GM19238 (cell line): ENCODE data around the gene MLLT10.

ENCODE experiments used
- DNase-seq: peaks from one replicate; pipeline ENCODE4 v3.0.0; 2011; ENCODE audit warnings: low spot score; ENCODE audit not compliant: insufficient read length

Gene MLLT10

DNA sequence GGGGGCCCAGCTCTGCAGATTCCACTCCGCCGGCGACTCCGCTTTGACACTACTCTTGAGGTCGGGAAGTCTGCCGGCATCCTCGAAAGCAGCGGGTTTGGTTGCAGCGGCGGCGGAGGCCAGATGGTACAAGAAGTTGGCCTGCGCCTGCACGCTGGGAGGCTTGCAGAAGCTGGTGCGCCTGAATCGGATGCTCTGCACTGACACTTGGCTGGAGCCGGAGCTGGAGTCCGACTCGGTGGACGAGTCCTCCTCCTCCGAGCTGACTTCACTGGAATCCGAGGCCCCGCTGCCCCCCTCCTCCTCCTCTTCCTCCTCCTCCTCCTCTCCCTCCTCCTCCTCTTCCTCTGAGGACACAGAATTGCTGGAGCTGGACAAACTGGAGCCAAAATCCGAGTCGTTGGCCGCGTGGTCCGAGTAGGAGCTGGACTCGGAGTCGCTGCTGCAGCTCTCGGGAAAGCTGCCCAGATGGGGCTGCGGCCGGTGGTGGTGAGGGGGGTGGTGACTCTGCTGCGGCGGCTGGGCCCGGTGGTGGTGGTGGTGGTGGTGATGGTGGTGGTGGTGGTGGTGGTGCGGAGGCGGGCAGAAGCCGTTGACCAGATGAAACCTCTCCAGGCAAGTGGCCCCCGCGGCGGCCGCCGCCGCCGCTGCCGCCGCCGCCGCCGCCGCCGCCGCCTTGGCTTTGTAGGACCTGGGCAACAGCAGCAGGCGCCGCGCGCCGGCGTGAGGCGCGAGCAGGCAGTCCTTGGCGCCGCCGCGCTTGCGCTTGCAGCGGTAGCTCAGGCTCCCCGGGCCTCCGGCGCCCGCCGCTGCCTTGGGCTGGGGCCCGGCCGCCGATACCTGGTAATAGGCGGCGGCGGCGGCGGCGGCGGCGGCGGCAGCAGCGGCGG lies 17.5 kb upstream of the MLLT10 start:
- DNase-seq: no peak

DNA sequence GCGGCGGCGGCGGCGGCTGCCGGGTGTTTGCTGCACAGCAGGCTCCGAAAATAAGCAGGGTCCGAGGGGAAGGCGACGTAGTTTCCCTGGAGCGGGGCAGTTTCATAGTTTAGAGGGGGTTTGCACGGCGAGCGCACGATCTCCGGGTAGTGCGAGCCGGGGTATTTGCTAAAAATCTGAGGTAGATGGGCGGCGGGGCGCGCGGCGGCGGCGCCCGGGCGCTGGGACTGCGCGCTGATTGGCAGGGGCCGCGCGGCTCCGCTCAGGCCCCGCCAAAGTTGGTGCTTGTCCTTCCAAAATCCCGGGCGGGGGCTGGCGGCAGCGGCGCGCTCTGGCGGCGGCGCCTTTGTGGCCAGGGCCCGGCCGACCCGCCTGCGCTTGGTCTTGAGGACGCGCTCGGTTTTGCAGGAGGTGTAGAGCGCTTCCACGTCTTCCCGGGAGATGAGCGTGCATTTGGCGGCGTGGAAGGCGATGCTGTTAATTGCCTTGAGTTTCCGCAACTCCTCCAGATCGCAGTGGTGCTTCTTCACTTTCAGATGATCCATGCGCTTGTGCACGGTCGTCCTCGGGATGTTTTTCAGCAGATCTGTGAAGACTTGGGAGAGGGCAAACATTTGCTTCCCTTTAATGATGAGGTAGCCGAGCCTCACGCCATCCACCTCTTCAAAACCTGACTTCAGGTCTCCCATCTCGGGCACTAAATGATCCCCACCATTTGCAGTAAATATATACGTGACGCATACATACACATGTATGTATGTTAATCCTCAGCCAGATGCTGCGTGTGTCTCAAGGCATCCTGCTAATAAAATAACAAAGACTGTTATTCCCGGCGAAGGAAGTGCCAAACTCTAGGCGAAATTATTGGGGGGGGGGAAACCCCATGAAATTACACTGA lies 16.6 kb upstream of the MLLT10 start:
- DNase-seq: no peak

DNA sequence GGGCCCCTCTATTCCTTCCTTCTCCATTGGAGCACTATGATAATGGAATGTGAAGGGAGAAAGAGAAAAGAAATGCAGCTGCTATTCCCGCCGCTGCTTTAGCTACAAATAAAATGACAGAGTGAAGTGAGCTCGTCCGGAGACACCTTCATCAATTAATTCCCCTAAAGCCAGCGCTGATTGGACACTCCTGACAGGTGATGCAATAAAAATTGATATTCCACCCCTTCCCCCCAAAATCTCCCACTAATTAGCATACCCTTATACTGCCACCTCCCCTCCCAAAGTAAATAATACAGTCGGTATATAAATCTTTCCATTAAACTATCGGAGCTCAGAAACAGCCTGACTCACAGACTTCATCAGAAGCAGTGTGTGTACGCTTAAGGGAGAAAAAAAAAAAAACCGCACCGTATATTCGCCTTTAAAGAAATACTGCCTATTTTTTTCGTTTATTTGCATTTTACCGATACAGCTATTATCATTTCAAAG lies 15.8 kb upstream of the MLLT10 start:
- no peak for DNase-seq

DNA sequence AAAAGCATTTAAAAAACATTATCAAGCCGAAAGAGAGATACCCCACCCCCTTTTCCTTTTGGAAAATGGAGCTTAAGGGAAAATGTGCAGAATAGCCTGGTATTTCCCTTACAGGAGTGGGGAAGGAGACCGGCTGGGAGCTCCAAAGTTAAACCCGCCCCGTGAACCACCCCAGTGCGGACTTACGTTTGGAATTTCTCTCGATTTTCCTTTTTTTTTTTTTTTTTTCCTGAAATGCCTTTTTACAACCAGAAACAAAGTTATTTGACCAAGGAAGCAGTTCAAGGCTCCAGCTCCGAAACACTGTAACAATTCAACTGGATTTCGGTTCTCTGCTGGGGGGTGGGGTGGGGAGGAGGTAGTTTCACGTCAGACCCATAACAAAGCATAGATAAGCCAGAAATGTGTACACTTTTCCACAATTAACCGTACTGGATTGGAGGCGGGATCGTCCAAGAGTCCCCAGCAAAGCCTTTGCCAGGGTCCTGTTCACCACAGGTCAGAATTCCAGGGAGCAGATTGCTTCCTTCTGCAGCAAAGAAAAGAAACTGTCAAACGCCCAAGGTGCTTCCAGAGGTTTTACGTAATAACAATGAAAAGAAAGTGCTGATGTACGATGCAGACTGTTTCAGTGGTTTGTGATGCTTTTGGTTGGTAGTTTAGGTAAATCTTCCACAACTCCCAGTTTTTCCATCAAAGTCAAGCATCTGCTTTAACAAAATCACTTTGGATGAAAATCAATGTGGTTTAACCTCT lies 15.2 kb upstream of the MLLT10 start:
- DNase-seq: no peak

DNA sequence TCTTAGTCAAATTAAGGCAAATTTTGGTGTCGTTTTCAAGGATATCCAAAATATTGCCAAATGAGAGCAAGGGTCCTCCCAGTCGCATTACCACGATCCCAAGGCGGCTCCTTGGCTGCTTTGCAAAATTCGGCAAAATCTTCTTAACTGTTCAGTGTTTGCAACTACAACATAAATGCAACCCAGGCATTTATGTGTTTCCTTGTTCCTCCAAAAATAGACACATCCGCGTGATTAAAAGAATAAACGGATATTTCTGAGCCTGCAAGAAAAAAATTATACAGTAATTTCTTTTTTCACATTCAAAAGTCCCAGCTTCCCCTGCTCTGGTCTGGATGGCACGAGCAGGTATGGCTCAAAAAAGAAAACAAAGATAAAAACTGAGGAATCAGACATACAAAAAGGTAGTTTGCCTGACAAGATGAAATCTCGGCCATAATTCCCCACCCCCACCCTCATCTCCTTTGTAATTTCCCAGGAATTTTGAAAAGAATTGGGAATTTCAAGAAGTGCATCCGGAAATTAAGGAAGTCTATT lies 14.6 kb upstream of the MLLT10 start:
- DNase-seq: no peak

DNA sequence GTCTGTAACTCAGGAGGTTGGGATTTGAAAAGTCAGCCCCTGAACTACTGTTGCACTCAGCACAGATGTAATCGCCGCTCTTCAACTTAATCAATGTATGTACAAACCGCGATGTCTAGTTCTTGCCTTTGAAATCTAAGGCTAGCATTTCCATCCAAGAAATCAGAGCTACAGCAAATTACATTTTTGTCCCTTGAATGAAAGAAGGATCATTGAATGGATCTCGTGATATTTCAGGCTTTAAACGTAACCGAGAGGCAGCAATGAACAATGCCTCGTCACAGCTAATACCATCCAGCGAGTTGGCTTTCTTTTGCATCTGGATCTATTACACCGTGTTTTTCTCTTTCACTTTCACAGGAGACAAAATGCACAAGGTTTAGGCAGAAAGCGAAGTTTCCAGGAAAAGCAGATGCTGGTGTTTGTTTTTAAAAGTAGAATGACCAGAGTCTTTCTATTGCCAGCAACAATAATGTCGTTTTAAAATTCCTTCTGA lies 14.0 kb upstream of the MLLT10 start:
- no peak for DNase-seq

DNA sequence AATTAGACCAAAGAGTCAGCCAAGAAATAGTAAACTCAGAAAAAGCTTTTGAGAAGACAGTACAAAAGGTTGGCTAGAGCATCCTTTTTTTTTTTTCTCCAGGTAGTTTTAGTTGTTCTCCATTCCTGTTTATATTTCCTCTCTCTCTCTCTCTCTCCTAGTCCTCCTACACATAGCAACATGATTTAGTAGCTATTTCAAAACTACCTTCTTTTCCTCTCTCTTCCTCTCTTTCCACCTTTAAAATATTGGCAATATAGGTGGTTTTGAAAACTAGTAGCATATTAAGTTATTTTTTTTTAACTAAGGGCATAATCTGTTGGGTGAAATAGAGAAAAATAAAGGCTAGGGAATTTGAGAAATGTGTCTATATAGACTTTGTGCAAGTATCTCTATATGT lies 13.5 kb upstream of the MLLT10 start:
- no peak for DNase-seq

DNA sequence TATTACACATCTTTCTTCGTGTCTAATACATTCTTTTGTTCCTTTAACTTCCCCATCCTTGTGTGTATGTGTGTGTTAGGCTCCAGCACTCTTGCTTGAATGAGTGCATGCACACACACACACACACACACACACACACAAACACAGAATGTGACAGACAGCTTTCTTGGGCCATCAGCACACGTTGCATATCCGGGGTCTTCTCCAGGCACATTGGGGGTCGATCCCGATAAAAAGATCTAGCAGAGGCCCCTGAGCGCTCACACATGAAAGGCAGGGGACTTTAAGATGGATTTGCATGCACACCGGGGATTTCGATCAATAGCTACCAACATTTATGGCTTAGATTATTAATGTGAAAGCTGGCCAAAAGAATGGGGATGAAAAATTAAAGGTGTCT lies 13.1 kb upstream of the MLLT10 start:
- no peak for DNase-seq

DNA sequence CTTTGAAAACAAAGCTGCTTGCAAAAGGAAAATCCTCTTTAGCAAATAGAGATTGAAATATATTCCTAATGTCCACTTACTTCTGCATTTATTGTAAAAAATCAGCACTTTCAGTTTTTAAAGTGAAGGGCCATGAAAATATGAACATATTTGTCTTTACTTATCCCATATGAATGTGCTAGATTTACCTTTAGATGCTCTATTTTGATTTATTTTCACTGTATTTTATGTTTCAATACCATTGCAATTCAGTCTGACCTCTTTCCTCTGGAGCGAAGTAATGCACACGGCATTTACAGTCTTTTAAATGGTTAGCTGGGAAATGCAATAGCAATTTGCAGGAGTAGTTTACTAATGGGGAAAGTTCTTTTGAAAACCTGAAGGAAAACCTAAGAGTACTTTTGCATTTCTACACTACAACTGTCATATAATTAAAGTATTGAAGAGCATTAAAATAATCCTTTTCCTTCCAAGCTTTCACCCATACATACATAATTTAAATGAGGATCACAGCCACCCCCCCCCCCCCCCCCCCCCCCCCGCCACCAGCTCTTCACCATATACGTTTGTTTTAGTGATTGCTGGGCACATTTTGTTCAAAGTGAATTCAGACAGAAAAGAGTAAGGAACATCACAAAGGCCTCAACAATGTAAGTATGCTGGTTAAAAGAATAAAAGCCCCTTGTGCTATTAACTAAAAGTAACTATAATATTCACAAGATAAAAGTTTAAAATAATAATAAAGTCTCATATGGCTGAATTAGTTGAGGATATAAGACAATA lies 12.1 kb upstream of the MLLT10 start:
- DNase-seq: no peak

DNA sequence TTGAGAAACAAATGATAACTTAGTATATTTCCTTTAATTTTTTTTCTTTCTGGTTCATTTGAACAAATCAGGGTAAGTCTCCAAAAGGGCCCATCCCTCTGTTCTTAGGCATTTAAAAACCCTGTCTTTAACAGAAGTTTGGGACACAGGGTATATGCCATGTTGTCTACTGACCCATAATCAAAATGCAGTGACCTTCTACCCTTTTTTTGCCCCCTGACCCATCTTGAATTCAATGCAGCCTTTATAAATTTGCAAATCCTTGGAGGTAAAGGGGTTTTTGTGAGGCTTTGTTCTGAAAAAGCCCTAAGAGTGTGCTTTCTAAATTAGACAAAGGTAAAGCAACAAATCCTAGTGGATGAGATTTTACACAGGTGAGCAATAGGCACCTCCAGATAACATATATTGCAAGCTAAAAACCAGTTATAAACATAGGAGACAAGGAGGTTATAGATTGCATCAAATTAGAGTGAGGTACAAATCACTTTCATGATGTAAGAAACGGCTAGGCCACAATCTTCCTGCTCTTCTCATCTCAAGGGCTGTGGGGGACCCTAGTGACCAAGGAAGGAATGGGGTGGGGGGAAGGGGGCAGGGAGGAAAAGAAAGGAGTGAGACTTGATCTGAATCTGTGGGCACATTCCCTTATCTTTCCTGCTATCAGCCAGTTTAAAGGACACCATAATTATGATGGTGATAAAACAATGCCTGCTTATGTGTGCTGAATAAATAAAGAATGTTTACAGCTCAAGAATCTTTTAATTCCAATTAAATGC lies 11.2 kb upstream of the MLLT10 start:
- no peak for DNase-seq

DNA sequence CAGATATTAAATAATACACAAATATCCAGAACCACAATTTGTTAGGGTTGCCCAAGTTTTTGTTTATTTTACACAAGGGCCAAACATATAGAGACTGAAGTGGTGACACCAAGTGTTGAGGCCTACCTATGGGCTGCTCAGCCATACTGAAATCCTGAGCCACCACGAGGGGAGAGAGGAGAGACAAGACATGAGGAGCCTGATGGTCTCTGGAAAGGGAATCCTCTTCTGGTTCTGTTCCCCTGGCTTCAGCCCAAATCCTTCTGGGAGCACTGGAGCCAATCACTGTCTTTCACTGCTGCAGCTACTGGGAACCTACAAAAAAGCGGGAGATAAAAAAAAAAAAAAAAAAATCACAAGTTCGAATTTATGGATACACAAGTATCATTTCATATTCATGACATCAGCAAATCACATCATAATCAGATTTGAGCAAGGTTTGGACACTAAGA lies 10.4 kb upstream of the MLLT10 start:
- DNase-seq: no peak

DNA sequence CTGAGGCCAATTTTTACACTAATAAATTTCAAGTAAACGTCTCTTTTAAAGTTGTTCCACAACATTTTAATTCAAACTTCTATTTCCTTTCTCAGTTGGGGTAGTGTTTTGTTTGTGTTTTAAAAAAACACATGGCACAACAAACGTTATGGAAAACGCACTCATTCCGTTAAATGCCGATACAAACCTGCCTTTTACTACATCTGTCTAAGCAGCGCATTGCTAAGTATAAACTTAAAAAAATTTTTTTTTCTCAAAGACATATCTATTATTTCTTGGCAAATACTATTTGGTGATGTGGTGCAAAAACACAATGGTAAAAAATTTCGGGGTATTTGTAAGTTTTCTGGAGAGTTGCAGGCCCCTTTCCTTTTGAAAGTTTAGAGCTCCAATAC lies 9.9 kb upstream of the MLLT10 start:
- no peak for DNase-seq

DNA sequence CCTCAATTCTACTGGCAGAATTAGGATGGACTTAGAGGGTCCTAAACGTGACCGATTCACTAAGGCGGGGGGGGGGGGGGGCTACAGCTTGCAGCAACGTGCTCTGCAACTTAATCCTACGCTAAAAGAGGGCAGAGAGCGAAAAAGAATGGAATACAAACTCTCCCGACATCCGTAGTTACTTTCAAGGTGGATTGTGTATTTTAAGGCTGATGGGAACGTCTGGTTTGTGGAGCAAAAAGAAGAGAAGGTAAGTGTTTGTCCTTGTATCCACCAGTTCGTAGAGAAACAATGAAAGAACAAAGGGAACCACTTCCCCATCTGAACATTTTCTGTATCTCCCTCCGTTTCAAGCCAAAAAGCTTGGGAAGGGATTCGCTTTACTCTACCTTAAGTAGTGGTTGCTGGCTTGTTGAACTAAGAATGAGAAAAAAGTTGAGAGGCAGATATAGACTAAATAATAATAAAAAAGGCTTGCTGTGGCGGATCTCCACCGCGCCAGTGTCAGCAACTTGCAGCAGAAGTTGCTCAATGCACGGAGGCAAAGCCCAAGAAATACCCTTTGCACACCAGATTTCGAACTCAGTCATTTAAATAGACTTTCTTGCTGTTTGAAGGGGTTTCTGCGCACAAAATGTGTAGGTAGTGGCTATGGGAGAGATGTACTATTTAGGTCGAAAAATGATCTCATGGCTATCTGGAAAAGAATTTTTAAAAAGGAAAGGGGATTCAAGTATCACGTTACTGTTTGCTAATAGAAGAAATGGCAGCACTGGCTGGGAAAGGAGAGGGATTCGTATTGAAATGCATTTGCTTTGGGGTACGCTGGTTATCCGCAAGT lies 9.3 kb upstream of the MLLT10 start:
- no peak for DNase-seq

DNA sequence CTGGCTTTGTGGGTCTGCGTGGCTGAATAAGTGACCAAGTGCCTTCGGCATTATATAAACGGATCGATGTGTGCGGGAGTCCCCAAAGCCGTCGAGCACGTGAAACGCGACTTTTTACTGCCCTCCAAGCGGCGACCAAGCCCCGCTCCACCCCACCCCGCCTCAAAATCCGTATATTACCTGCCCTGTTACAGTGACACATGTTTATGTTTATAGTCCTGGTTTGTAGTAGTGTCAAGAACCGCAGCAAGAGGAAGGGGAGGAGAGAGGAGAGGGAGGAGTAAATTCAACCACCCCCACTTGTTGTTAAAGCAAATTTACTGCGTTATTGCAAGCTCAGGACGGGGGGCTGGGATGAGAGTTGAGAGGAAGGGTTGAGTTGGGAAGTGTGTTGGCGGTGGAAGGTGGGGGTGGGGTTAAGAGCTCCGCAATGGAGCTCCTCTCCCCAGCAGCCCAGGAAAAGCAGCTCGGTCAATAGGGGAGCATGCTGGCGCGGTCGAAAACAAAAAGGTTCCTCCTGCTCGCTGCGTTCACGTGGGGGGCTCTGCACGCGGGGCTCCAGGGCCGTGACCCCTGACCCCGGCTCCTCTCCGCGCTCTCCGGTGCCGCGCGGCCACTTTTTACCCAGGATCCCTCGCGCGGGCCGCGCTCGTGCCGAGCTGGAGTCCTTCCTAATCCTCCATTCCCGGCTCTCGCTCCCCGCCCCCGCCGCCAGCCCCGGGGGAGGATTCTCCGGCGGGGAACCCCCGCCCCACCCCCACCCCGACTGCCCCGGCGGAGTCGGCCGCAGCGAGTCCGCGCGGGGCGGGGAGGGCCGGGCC lies 8.5 kb upstream of the MLLT10 start, which contains the start of gene SKIDA1:
TSS of gene SKIDA1 (minus strand) at position 316 of the 821 bp plus-strand sequence. CDS start 7,860 bp downstream, outside the sequence.
- DNase-seq: no peak

DNA sequence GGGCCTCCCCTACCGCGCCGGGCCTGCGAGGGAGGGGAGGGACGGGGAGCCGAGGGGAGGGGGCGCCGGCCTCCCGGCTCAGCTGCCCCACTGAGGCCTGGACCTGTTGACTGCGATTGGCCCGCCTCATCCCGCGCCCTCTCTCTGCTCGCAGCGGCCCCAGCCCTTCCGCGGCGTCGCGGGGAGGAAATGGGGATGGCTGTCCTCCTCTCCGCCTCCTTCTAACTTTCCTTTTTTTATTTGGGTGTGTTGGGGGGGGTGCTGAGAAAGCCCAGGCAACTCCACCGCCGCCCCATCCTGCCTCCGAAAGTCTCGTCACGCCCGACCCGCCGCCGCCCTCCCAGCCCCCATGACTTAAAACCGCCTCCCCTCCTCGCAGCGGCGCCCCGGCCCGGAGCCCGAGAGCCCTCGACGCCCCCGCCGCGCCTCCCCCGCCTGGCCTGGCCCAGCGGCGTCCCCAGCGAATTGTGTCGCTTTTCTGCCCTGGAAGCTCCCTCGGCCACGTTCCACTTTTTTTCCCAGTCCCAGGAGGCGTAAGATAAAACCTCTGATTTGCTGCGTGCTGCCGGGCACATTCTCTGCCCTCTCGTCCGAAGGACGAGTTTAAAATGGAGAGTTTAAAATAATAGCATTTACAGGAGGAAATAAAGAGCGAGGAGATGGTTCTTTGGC lies 7.7 kb upstream of the MLLT10 start:
- no peak for DNase-seq

DNA sequence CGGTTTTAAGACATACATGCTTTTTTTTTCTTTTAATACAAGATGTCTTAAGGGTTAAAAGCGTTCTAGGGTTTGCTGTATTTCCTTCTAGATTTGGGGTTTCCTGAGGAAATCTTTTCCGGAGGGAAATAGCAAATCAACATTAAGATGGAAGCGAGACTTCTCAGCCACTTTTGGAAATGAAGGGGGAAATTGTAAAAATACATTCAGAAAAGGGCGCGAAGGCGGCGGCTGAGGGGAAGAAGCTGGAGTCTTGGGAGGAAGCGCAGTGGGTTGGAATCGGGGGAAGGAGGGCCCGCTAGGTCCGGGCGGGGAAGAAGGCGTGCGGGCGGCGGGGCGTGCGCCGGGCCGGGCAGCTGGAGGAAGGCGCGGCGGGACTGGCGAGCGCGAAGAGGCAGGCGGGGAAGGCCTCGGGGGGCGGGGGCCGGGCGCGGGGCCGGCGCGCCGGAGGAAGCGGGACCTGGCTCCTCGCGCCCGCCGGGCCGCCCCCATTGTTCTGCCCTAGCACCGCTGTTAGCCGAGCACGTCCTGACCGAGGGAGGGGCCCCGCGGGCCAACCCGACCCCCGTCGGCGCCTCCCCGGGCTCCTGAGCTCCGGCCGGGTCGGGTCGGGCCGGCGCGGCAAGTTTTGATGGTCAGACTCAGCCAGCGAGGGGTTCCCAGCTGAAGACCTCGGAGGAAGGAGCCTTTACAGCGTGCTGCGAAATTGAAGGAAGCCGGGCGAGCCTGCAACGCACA lies 7.0 kb upstream of the MLLT10 start:
- DNase-seq: no peak
